ENCODE data around the gene KANSL1. TPM values are rescaled to one million over a fixed set of nuclear protein-coding genes. Genes with fewer than 3 reads are reported as not detected.
"Not testable (repeated sequence)": the region's sequence is repeated elsewhere in the genome, so short reads cannot be mapped to it uniquely, and the experiment has no call there.

KANSL1 gene
- total and polyA plus RNA-seq, 9 of the 15 experiments (the other 6 are each of a cell fraction or from before 2014, with no cell fraction given) = 3.6 to 55.4 (median 31.8) TPM

DNA sequence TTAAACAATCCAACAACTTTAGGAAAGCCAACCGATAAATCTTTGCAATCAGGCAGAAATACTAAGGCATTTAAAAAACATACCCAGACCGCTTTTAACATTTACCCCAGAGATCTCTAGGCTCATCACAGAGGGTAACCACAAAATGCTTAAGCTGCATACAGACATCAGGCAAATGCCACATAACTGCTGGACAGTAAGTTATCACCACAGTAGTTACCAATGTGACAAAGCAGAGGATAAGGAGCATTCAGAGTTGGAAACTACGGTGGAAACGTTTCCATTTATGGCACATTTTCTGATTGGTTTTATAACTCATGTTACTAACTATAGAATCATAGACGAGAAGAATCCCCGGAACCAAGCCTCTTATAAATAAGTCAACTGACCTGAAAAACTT is 77.5 kb downstream of the KANSL1 start:
- H3K9me1 ChIP-seq (ENCODE audit: control insufficient read depth, insufficient read depth, low read length) = peaks cover 4% of the 10 kb centered on the region
- TF ChIP-seq, protein P1, sequence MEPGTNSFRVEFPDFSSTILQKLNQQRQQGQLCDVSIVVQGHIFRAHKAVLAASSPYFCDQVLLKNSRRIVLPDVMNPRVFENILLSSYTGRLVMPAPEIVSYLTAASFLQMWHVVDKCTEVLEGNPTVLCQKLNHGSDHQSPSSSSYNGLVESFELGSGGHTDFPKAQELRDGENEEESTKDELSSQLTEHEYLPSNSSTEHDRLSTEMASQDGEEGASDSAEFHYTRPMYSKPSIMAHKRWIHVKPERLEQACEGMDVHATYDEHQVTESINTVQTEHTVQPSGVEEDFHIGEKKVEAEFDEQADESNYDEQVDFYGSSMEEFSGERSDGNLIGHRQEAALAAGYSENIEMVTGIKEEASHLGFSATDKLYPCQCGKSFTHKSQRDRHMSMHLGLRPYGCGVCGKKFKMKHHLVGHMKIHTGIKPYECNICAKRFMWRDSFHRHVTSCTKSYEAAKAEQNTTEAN (CRISPR knock-in tag; IDR thresholded peaks at IDR 0.05) = no peak
- no peak for TF ChIP-seq RBM25 (IDR thresholded peaks at IDR 0.05; ENCODE audit: low read depth, low read length, severe bottlenecking)
- 0 out of 2 replicates have a peak, but pooled peaks have one; percentile 10 for TF ChIP-seq FOXA1 (IDR thresholded peaks at IDR 0.05; ENCODE audit: borderline replicate concordance)
- TF ChIP-seq SETDB1 (IDR thresholded peaks at IDR 0.05; ENCODE audit: low read length) = no peak
- TF ChIP-seq HNRNPK (IDR thresholded peaks at IDR 0.05; ENCODE audit: low read depth, low read length, poor library complexity, severe bottlenecking) = no peak
- TF ChIP-seq HMBOX1 (IDR thresholded peaks at IDR 0.05) = peak; percentile 90
- TF ChIP-seq E2F6 (IDR thresholded peaks at IDR 0.05; ENCODE audit: borderline replicate concordance in 1 of 2, extremely low read depth in 1 of 2, insufficient read depth in 1 of 2, insufficient read length in 1 of 2, low read depth in 1 of 2, low read length in 1 of 2, poor library complexity in 1 of 2, severe bottlenecking in 1 of 2) = no peak
- DNase-seq (ENCODE audit: extremely low read depth in 1 of 4, low spot score in 3 of 4) (peak in 1 of 4 experiments; percentile 31), ATAC-seq (peak; percentile 63), FAIRE-seq (peak; percentile 49)
- no peaks in the 10 kb centered on the region for H3K9me3 ChIP-seq (replicated peaks; ENCODE audit: control insufficient read depth, insufficient read depth, low read depth, low read length)
- ChIA-PET CTCF (ENCODE audit: low intra/inter-chr PET ratio) (no interaction called here), POLR2A (interaction anchor here (0.7 to 4.8 kb wide), 6 partner anchors 10 to 63 kb away, joined by 3 to 27 read pairs (median 4); no protein-coding TSS in a partner anchor)
- no peak overlapping the region for H3K9ac ChIP-seq (ENCODE audit: insufficient read depth in 1 of 2, low read depth in 2 of 2, low read length in 2 of 2)
- no peak overlapping the region for H3K4me2 ChIP-seq (ENCODE audit: insufficient read depth, low read length)
- no peaks in the 10 kb centered on the region for H3K27me3 ChIP-seq (ENCODE audit: control insufficient read depth in 2 of 2, insufficient read depth in 2 of 2, low read length in 2 of 2)
- H3K79me2 ChIP-seq (ENCODE audit: control insufficient read depth, insufficient read depth, low read length) = peaks cover 99% of the 10 kb centered on the region
- no peaks in the 10 kb centered on the region; the same call in 2 of the 3 replicates for H3K36me3 ChIP-seq (ENCODE audit: control insufficient read depth, insufficient read depth, low read length)
- no peak overlapping the region for H2AFZ ChIP-seq (ENCODE audit: low read depth, low read length)
- H3K27ac ChIP-seq (ENCODE audit: extremely low read depth, low read depth, low read length) = no peak overlapping the region
- intact Hi-C loops (cut with micrococcal nuclease) = no loop called here
- no TSS peak for BruUV-seq (replicated peaks)
- in situ Hi-C loops (cut with MboI) = no loop called here
- WGBS (ENCODE audit: insufficient coverage, low coverage, missing lambda C conversion rate) = 36% methylated on average over 6 of the region's 6 CpGs
- no peak overlapping the region for H3K4me3 ChIP-seq
- peaks cover 36% of the 10 kb centered on the region for H4K20me1 ChIP-seq (replicated peaks; ENCODE audit: control insufficient read depth, insufficient read depth, low read length)
- peaks cover 24 to 26% of the 10 kb centered on the region in 2 experiments for H3K4me1 ChIP-seq (replicated peaks in 1 of 2; ENCODE audit: control insufficient read depth in 2 of 2, insufficient read depth in 2 of 2, low read length in 2 of 2)

DNA sequence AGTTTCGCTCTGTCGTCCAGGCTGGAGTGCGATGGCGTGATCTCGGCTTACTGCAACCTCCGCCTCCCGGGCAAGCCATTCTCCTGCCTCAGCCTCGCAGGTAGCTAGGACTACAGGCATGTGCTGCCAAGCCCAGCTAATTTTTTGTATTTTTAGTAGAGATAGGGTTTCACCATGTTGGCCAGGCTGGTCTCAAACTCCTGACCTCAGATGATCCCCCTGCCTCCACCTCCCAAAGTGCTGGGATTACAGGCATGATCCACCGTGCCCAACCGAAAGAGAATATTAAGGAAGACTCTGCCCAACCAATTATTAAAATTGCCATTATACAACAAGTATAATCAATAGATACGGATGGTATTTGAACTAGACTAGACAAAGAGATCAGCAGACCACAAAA is 82.0 kb downstream of the KANSL1 start:
- H3K27me3 ChIP-seq (ENCODE audit: control insufficient read depth in 2 of 2, insufficient read depth in 2 of 2, low read length in 2 of 2); H3K4me3 ChIP-seq; BruUV-seq (replicated peaks); DNase-seq (ENCODE audit: extremely low read depth in 1 of 4, low spot score in 3 of 4); H3K27ac ChIP-seq (ENCODE audit: extremely low read depth, low read depth, low read length); intact Hi-C loops (cut with micrococcal nuclease); ATAC-seq; H3K4me2 ChIP-seq (ENCODE audit: insufficient read depth, low read length); H3K36me3 ChIP-seq (ENCODE audit: control insufficient read depth, insufficient read depth, low read length); in situ Hi-C loops (cut with MboI); H3K9me1 ChIP-seq (ENCODE audit: control insufficient read depth, insufficient read depth, low read length); FAIRE-seq; H2AFZ ChIP-seq (ENCODE audit: low read depth, low read length); CTCF ChIA-PET (ENCODE audit: low intra/inter-chr PET ratio); H3K9me3 ChIP-seq (replicated peaks; ENCODE audit: control insufficient read depth, insufficient read depth, low read depth, low read length): not testable (repeated sequence)
- H3K79me2 ChIP-seq (ENCODE audit: control insufficient read depth, insufficient read depth, low read length) = peaks cover 98% of the 10 kb centered on the region
- peaks cover 55% of the 10 kb centered on the region for H4K20me1 ChIP-seq (replicated peaks; ENCODE audit: control insufficient read depth, insufficient read depth, low read length)
- peaks cover 25 to 39% of the 10 kb centered on the region in 2 experiments for H3K4me1 ChIP-seq (replicated peaks in 1 of 2; ENCODE audit: control insufficient read depth in 2 of 2, insufficient read depth in 2 of 2, low read length in 2 of 2)
- WGBS (ENCODE audit: insufficient coverage, low coverage, missing lambda C conversion rate) = 88% methylated on average over 11 of the region's 11 CpGs
- POLR2A ChIA-PET = interaction anchor here (1.1 kb wide), 1 partner anchor 12 kb away, joined by 3 read pairs; no protein-coding TSS in a partner anchor
- H3K9ac ChIP-seq (ENCODE audit: insufficient read depth in 1 of 2, low read depth in 2 of 2, low read length in 2 of 2) = 0 out of 4 replicates have a peak overlapping the region, but pooled peaks of 1 of the 2 experiments have one; percentile 9

All from K562 (cell line).